Upper lobe of left lung (tissue), 4 donors: ENCODE measurements around the gene CSF2.

Experiments
- EP300 ChIP-seq, 4 donors: sonication (generic); formaldehyde crosslinking; IDR thresholded peaks; one replicate each; pipeline ENCODE4 v1.5.1; 2017; ENCODE audit warnings: antibody characterized with exemption in 4 of 4, control low read depth in 2 of 4
- POLR2A ChIP-seq, 4 donors: fragments of 450-650 bp; IDR thresholded peaks; one replicate each; pipeline ENCODE4 v1.5.1; 2016 to 2017; ENCODE audit warnings: antibody characterized with exemption in 4 of 4, mild to moderate bottlenecking in 2 of 4
- POLR2AphosphoS5 ChIP-seq, 2 donors: sonication (generic); formaldehyde crosslinking; IDR thresholded peaks; one replicate each; pipeline ENCODE4 v1.5.1; 2017; ENCODE audit warnings: antibody characterized with exemption in 2 of 2
- TF ChIP-seq, protein P1 (sequence below), 6 experiments: fragments of 450-650 bp in 4 of 6; fragments of 200-600 bp in 2 of 6; sonication (generic) in 2 of 6; IDR thresholded peaks; one replicate each; pipeline ENCODE4 v1.5.1; 2016 to 2019; ENCODE audit warnings: antibody characterized with exemption in 6 of 6

DNA sequence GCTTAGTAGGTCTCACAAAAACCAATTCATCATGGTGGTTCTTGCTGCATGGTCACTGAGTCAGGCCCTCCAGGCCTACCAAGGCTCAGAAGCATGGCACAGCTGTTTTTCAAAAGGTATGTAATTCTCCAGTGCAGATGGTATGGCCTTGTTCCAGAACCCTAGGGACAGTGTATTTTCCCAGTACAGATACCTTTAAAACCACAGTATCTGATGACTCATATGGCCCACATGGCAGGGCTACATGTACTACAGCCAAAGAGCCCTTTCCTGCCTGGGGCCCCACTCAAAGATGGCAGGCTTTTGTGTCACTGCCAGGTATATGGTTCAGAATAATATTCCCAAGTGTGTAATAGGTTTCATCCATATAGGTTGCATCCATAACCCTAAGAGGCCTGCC lies 16.5 kb downstream of the CSF2 start:
- TF ChIP-seq, protein P1, sequence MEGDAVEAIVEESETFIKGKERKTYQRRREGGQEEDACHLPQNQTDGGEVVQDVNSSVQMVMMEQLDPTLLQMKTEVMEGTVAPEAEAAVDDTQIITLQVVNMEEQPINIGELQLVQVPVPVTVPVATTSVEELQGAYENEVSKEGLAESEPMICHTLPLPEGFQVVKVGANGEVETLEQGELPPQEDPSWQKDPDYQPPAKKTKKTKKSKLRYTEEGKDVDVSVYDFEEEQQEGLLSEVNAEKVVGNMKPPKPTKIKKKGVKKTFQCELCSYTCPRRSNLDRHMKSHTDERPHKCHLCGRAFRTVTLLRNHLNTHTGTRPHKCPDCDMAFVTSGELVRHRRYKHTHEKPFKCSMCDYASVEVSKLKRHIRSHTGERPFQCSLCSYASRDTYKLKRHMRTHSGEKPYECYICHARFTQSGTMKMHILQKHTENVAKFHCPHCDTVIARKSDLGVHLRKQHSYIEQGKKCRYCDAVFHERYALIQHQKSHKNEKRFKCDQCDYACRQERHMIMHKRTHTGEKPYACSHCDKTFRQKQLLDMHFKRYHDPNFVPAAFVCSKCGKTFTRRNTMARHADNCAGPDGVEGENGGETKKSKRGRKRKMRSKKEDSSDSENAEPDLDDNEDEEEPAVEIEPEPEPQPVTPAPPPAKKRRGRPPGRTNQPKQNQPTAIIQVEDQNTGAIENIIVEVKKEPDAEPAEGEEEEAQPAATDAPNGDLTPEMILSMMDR (IDR thresholded peaks at IDR 0.05) = no peak
- no peak for TF ChIP-seq POLR2A (IDR thresholded peaks at IDR 0.05)
- no peak for TF ChIP-seq EP300 (IDR thresholded peaks at IDR 0.05)
- no peak for TF ChIP-seq POLR2AphosphoS5 (IDR thresholded peaks at IDR 0.05)
